Lung (tissue), 12 donors: ENCODE data around the gene ELP4. TPM values are rescaled to one million over a fixed set of nuclear protein-coding genes. Genes with fewer than 3 reads are reported as not detected.

Experiments
- ATAC-seq: fragments of 200-7000 bp; cut with Tn5 transposase; one replicate; pipeline ENCODE4 v1.9.1; 2020; ENCODE audit warnings: moderate number of reproducible peaks; ENCODE audit not compliant: insufficient read depth, low FRiP score
- DNase-seq, 3 donors: peaks; one replicate each; pipeline ENCODE4 v3.0.0-alpha.2; 2013 to 2017
- H3K27ac ChIP-seq, 2 donors: one replicate each; pipeline ENCODE4 v1.5.1; 2013; ENCODE audit warnings: mild to moderate bottlenecking in 2 of 2, moderate library complexity in 2 of 2, control low read depth in 1 of 2, inconsistent platforms in 1 of 2, low read depth in 1 of 2, low read length in 1 of 2
- H3K27me3 ChIP-seq, 3 donors: one replicate each; pipeline ENCODE4 v1.5.1; 2013; ENCODE audit warnings: low read length in 2 of 3; ENCODE audit not compliant: control insufficient read depth in 3 of 3, insufficient read depth in 3 of 3
- H3K36me3 ChIP-seq, 4 donors: one replicate each; pipeline ENCODE4 v1.5.1; 2013; ENCODE audit warnings: low read length in 4 of 4, mild to moderate bottlenecking in 1 of 4, moderate library complexity in 1 of 4; ENCODE audit not compliant: control insufficient read depth in 4 of 4, insufficient read depth in 4 of 4
- H3K4me1 ChIP-seq, 5 donors: one replicate each; pipeline ENCODE4 v1.5.1; 2013; ENCODE audit warnings: low read length in 5 of 5, mild to moderate bottlenecking in 2 of 5, moderate library complexity in 1 of 5; ENCODE audit not compliant: control insufficient read depth in 5 of 5, insufficient read depth in 5 of 5
- H3K4me3 ChIP-seq: one replicate; pipeline ENCODE4 v1.5.1; 2013; ENCODE audit warnings: mild to moderate bottlenecking, control low read depth, moderate library complexity
- H3K9ac ChIP-seq, 2 donors: one replicate each; pipeline ENCODE4 v1.5.1; 2013; ENCODE audit warnings: low read length in 2 of 2, control low read depth in 1 of 2; ENCODE audit not compliant: insufficient read depth in 1 of 2
- H3K9me3 ChIP-seq, 4 donors: one replicate each; pipeline ENCODE4 v1.5.1; 2013; ENCODE audit warnings: low read length in 3 of 4, mild to moderate bottlenecking in 1 of 4, moderate library complexity in 1 of 4; ENCODE audit not compliant: control insufficient read depth in 4 of 4, insufficient read depth in 3 of 4
- CTCF ChIP-seq: IDR thresholded peaks from 2 replicates; pipeline ENCODE4 v1.5.1; 2012; ENCODE audit warnings: mild to moderate bottlenecking; ENCODE audit errors: control extremely low read depth, extremely low read depth
- WGBS, 2 donors: extraction: QIAGEN DNeasy Blood & Tissue Kit; methylation state at CpG; one replicate each; pipeline ENCODE4 v1.1.7; 2013; 5-methylcytosine and 5-hydroxymethylcytosine counted together
- polyA plus RNA-seq, 2 donors: library from polyadenylated mRNA; stranded (reverse); fragments of 200-250 nt; gene quantifications; one replicate each; pipeline ENCODE4 v1.2.1, GENCODE V29; 2013
- total RNA-seq, 2 donors: library from RNA; depleted of rRNA in 1 of 2; stranded (reverse); fragments of >200 nt in 1 of 2; gene quantifications; one replicate each; pipeline ENCODE4 v1.2.1, GENCODE V29; 2014 to 2021
- donor health status: control.
- donor health status: control.
- donor health status: Bipolar disorder and iron deficiency.
- donor health status: healthy.
- donor health status: DM: yes; HTN: yes; CAD: no.

Gene ELP4
- total and polyA plus RNA-seq, 4 donors, result 7.7 to 47.8 (median 13.7) TPM

- Histone ChIP-seq H3K4me1 (peaks cover 0 to 6% (median 0%) of the 10 kb centered on the region in 5 donors), H3K27ac (no peak overlapping the region), H3K4me3 (no peak overlapping the region), H3K36me3 (no peaks in the 10 kb centered on the region), H3K27me3 (peaks cover 26 to 97% (median 97%) of the 10 kb centered on the region in 3 donors), H3K9me3 (peaks cover 0 to 12% (median 0%) of the 10 kb centered on the region in 4 donors), H3K9ac (no peak overlapping the region)
- DNase-seq (peak in 2 of 3 donors; percentile 18 to 33), ATAC-seq (no peak)
- 9 to 11% methylated on average over 52 of the region's 52 CpGs for WGBS, 2 donors
- no peak for TF ChIP-seq CTCF
These were observed 315.6 kb downstream of the ELP4 start for GRCh38 chr11:31824879-31825837.

- WGBS, 2 donors, result 6 to 9% methylated on average over 30 to 37 of the region's 37 CpGs
- TF ChIP-seq CTCF, result no peak
- Histone ChIP-seq H3K36me3 (no peaks in the 10 kb centered on the region), H3K9ac (no peak overlapping the region), H3K27me3 (peaks cover 25 to 97% (median 95%) of the 10 kb centered on the region in 3 donors), H3K9me3 (peaks cover 0 to 12% (median 0%) of the 10 kb centered on the region in 4 donors), H3K27ac (no peak overlapping the region), H3K4me1 (peaks cover 0 to 5% (median 0%) of the 10 kb centered on the region in 5 donors), H3K4me3 (no peak overlapping the region)
- DNase-seq, result peak in 2 of 3 donors; percentile 14 to 20
- ATAC-seq, result no peak
These were observed 316.4 kb downstream of the ELP4 start for GRCh38 chr11:31825838-31826484.

- H3K4me3 ChIP-seq, result no peak overlapping the region
- WGBS, 2 donors, result 4 to 8% methylated on average over 53 to 55 of the region's 55 CpGs
- peaks cover 0 to 14% (median 0%) of the 10 kb centered on the region in 4 donors for H3K9me3 ChIP-seq
- no peak overlapping the region for H3K27ac ChIP-seq
- peaks cover 22 to 97% (median 94%) of the 10 kb centered on the region in 3 donors for H3K27me3 ChIP-seq
- H3K36me3 ChIP-seq, result no peaks in the 10 kb centered on the region
- H3K4me1 ChIP-seq, result peaks cover 0 to 5% (median 0%) of the 10 kb centered on the region in 5 donors
- ATAC-seq (no peak), DNase-seq (peak in 2 of 3 donors; percentile 15 to 31)
- TF ChIP-seq CTCF, result no peak
- H3K9ac ChIP-seq, result no peak overlapping the region
These were observed 317.2 kb downstream of the ELP4 start for GRCh38 chr11:31826536-31827438.
